ENCODE measurements around the gene EDEM1.
"Not testable (repeated sequence)": the region's sequence is repeated elsewhere in the genome, so short reads cannot be mapped to it uniquely, and the experiment has no call there.

EDEM1 gene

GRCh38 chr3:5179036-5179435 lies 8.5 kb upstream of the EDEM1 start:
- DNase-seq (ENCODE audit: low read depth), result not testable (repeated sequence)

GRCh38 chr3:5181469-5182141 lies 5.9 kb upstream of the EDEM1 start:
- DNase-seq (ENCODE audit: low read depth), result no peak

GRCh38 chr3:5183714-5184113 lies 3.8 kb upstream of the EDEM1 start:
- DNase-seq (ENCODE audit: low read depth), result not testable (repeated sequence)

GRCh38 chr3:5184499-5184898 lies 3.0 kb upstream of the EDEM1 start:
- DNase-seq (ENCODE audit: low read depth), result no peak

GRCh38 chr3:5185093-5185673 lies 2.3 kb upstream of the EDEM1 start:
- DNase-seq (ENCODE audit: low read depth), result no peak

- no peak for DNase-seq (ENCODE audit: low read depth)
These were observed 1.2 kb upstream of the EDEM1 start for GRCh38 chr3:5186089-5186857.

- no peak for DNase-seq (ENCODE audit: low read depth)
These were observed 700 bp upstream of the EDEM1 start for GRCh38 chr3:5186858-5187155.

- DNase-seq (ENCODE audit: low read depth), result no peak
These were observed 462 bp downstream of the EDEM1 start for GRCh38 chr3:5187920-5188418.

GRCh38 chr3:5188419-5189221 lies 1.1 kb downstream of the EDEM1 start:
- no peak for DNase-seq (ENCODE audit: low read depth)

GRCh38 chr3:5190147-5190791 lies 2.8 kb downstream of the EDEM1 start:
- DNase-seq (ENCODE audit: low read depth), result no peak

GRCh38 chr3:5191555-5192304 lies 4.2 kb downstream of the EDEM1 start:
- DNase-seq (ENCODE audit: low read depth), result no peak

- DNase-seq (ENCODE audit: low read depth), result no peak
These were observed 5.3 kb downstream of the EDEM1 start for GRCh38 chr3:5192571-5193365.

GRCh38 chr3:5194341-5194740 lies 6.8 kb downstream of the EDEM1 start:
- DNase-seq (ENCODE audit: low read depth), result no peak

- DNase-seq (ENCODE audit: low read depth), result no peak
These were observed 7.4 kb downstream of the EDEM1 start for GRCh38 chr3:5194801-5195509.

- no peak for DNase-seq (ENCODE audit: low read depth)
These were observed 8.1 kb downstream of the EDEM1 start for GRCh38 chr3:5195605-5196004.

- no peak for DNase-seq (ENCODE audit: low read depth)
These were observed 9.5 kb downstream of the EDEM1 start for GRCh38 chr3:5197022-5197421.

- no peak for DNase-seq (ENCODE audit: low read depth)
These were observed 10.2 kb downstream of the EDEM1 start for GRCh38 chr3:5197470-5198312.

GRCh38 chr3:5198313-5198677 lies 10.8 kb downstream of the EDEM1 start:
- no peak for DNase-seq (ENCODE audit: low read depth)

Measured in GM04504 (cell line).